Activated T-helper 17 cell treated with anti-CD3 and anti-CD28 coated beads, Interleukin-2, amount 50 U/mL, for 72 hours (primary cell): ENCODE measurements around the gene ZBED4. TPM values are rescaled to one million over a fixed set of nuclear protein-coding genes. Genes with fewer than 3 reads are reported as not detected.
A peak's percentile ranks its signal among the peaks of the same experiment; 100 is the strongest.

Source experiments
- ATAC-seq: fragments of 150-1000 bp; cut with Tn5 transposase; replicated peaks from 2 replicates; pipeline ENCODE4 v1.10.0; 2021; ENCODE audit warnings: mild to moderate bottlenecking, moderate library complexity
- H3K27ac Mint-ChIP-seq: one replicate; pipeline ENCODE4 v1.8.0; 2022; ENCODE audit warnings: mixed read lengths
- H3K27me3 Mint-ChIP-seq: one replicate; pipeline ENCODE4 v1.8.0; 2022; ENCODE audit warnings: mixed read lengths
- H3K36me3 Mint-ChIP-seq: one replicate; pipeline ENCODE4 v1.8.0; 2022; ENCODE audit warnings: low read depth, mild to moderate bottlenecking, mixed read lengths
- H3K4me1 Mint-ChIP-seq: one replicate; pipeline ENCODE4 v1.8.0; 2022; ENCODE audit warnings: mixed read lengths
- H3K4me3 Mint-ChIP-seq: one replicate; pipeline ENCODE4 v1.8.0; 2022; ENCODE audit warnings: mild to moderate bottlenecking, mixed read lengths
- H3K9me3 Mint-ChIP-seq: one replicate; pipeline ENCODE4 v1.8.0; 2022; ENCODE audit warnings: mixed read lengths
- total RNA-seq, 2 donors: library from RNA; stranded (reverse); gene quantifications; one replicate each; pipeline ENCODE4 v1.2.3, GENCODE V29; 2022

The ZBED4 gene
- total RNA-seq, 2 donors from 2014 or later = 27.1 to 28.5 TPM

GRCh38 chr22:49929211-49929979 is 75.8 kb downstream of the ZBED4 start:
- Mint-ChIP-seq H3K9me3 (no peaks in the 10 kb centered on the region), H3K36me3 (peaks cover 21% of the 10 kb centered on the region), H3K4me3 (peak overlapping the region; percentile 62), H3K27me3 (no peaks in the 10 kb centered on the region), H3K4me1 (peaks cover 24% of the 10 kb centered on the region), H3K27ac (no peak overlapping the region)
- peak; percentile 69 for ATAC-seq

GRCh38 chr22:49929994-49930575 is 76.4 kb downstream of the ZBED4 start:
- Mint-ChIP-seq H3K27ac (no peak overlapping the region), H3K4me3 (peak overlapping the region; percentile 62), H3K36me3 (peaks cover 19% of the 10 kb centered on the region), H3K4me1 (peaks cover 22% of the 10 kb centered on the region), H3K27me3 (no peaks in the 10 kb centered on the region), H3K9me3 (no peaks in the 10 kb centered on the region)
- no peak for ATAC-seq

- Mint-ChIP-seq H3K4me3 (peak overlapping the region; percentile 62), H3K36me3 (peaks cover 12% of the 10 kb centered on the region), H3K27me3 (no peaks in the 10 kb centered on the region), H3K9me3 (no peaks in the 10 kb centered on the region), H3K27ac (peak overlapping the region; percentile 63), H3K4me1 (peaks cover 18% of the 10 kb centered on the region)
- peak; percentile 47 for ATAC-seq
Measured at GRCh38 chr22:49930596-49931412, 77.2 kb downstream of the ZBED4 start.

- Mint-ChIP-seq H3K27me3 (no peaks in the 10 kb centered on the region), H3K4me1 (peaks cover 13% of the 10 kb centered on the region), H3K4me3 (peak overlapping the region; percentile 58), H3K27ac (peak overlapping the region; percentile 12), H3K9me3 (no peaks in the 10 kb centered on the region), H3K36me3 (peaks cover 5% of the 10 kb centered on the region)
- ATAC-seq = no peak
Measured at GRCh38 chr22:49933236-49934159, 79.9 kb downstream of the ZBED4 start.

GRCh38 chr22:49934160-49934890 is 80.7 kb downstream of the ZBED4 start:
- peaks cover 5% of the 10 kb centered on the region for H3K36me3 Mint-ChIP-seq
- ATAC-seq = peak; percentile 30
- no peak overlapping the region for H3K27ac Mint-ChIP-seq

GRCh38 chr22:49934891-49935557 is 81.4 kb downstream of the ZBED4 start:
- no peaks in the 10 kb centered on the region for H3K9me3 Mint-ChIP-seq
- no peaks in the 10 kb centered on the region for H3K27me3 Mint-ChIP-seq
- no peak overlapping the region for H3K27ac Mint-ChIP-seq
- H3K36me3 Mint-ChIP-seq = peaks cover 5% of the 10 kb centered on the region
- H3K4me3 Mint-ChIP-seq = peak overlapping the region; percentile 58
- peak; percentile 10 for ATAC-seq
- H3K4me1 Mint-ChIP-seq = peaks cover 13% of the 10 kb centered on the region

More at GRCh38 chr22:49934160-49934890, 80.7 kb downstream of the ZBED4 start:
- Mint-ChIP-seq H3K9me3 (no peaks in the 10 kb centered on the region), H3K4me3 (peak overlapping the region; percentile 58), H3K27me3 (no peaks in the 10 kb centered on the region), H3K4me1 (peaks cover 13% of the 10 kb centered on the region)

GRCh38 chr22:49935561-49935960 is 81.9 kb downstream of the ZBED4 start:
- Mint-ChIP-seq H3K9me3 (no peaks in the 10 kb centered on the region), H3K27ac (no peak overlapping the region), H3K4me1 (peaks cover 13% of the 10 kb centered on the region), H3K36me3 (peaks cover 5% of the 10 kb centered on the region), H3K4me3 (peak overlapping the region; percentile 66), H3K27me3 (no peaks in the 10 kb centered on the region)
- ATAC-seq = no peak

- Mint-ChIP-seq H3K27me3 (no peaks in the 10 kb centered on the region), H3K9me3 (no peaks in the 10 kb centered on the region), H3K4me1 (peaks cover 6% of the 10 kb centered on the region), H3K27ac (peak overlapping the region; percentile 63), H3K4me3 (peak overlapping the region; percentile 66), H3K36me3 (peaks cover 5% of the 10 kb centered on the region)
- peak; percentile 83 for ATAC-seq
Measured at GRCh38 chr22:49936018-49936972, 82.7 kb downstream of the ZBED4 start.

GRCh38 chr22:49936973-49937757 is 83.5 kb downstream of the ZBED4 start:
- H3K36me3 Mint-ChIP-seq = peaks cover 5% of the 10 kb centered on the region
- peak overlapping the region; percentile 66 for H3K4me3 Mint-ChIP-seq
- ATAC-seq = no peak
- no peaks in the 10 kb centered on the region for H3K9me3 Mint-ChIP-seq
- H3K27me3 Mint-ChIP-seq = no peaks in the 10 kb centered on the region
- H3K27ac Mint-ChIP-seq = peak overlapping the region; percentile 63
- peaks cover 6% of the 10 kb centered on the region for H3K4me1 Mint-ChIP-seq

- Mint-ChIP-seq H3K27me3 (no peaks in the 10 kb centered on the region), H3K27ac (no peak overlapping the region), H3K4me1 (peaks cover 4% of the 10 kb centered on the region), H3K36me3 (peaks cover 5% of the 10 kb centered on the region), H3K4me3 (peak overlapping the region; percentile 66), H3K9me3 (no peaks in the 10 kb centered on the region)
- no peak for ATAC-seq
Measured at GRCh38 chr22:49937758-49938564, 84.3 kb downstream of the ZBED4 start.

- Mint-ChIP-seq H3K36me3 (peaks cover 5% of the 10 kb centered on the region), H3K9me3 (no peaks in the 10 kb centered on the region), H3K4me1 (no peaks in the 10 kb centered on the region), H3K27me3 (no peaks in the 10 kb centered on the region), H3K27ac (no peak overlapping the region), H3K4me3 (peak overlapping the region; percentile 64)
- ATAC-seq = no peak
Measured at GRCh38 chr22:49938565-49939136, 85.0 kb downstream of the ZBED4 start.
